CD4-positive, alpha-beta T cell treated with Interleukin-1 beta for 1 hour (primary cell): ENCODE data around the gene ANAPC10.
A peak's percentile ranks its signal among the peaks of the same experiment; 100 is the strongest.
"Not testable (repeated sequence)": the region's sequence is repeated elsewhere in the genome, so short reads cannot be mapped to it uniquely, and the experiment has no call there.

Experiments
- DNase-seq, 2 donors: peaks; one replicate each; pipeline ENCODE4 v3.0.0-alpha.2; 2020 to 2022

The ANAPC10 gene

GRCh38 chr4:145097821-145098674 is at the start of gene ANAPC10, which contains the start of gene ABCE1:
Gene ANAPC10, minus strand, starts transcription at chr4:145098196. Its CDS starts 2,097 bp downstream, at chr4:145096099.
Gene ABCE1, plus strand, starts transcription at chr4:145098311. Its CDS starts 6,102 bp downstream, at chr4:145104413.
- DNase-seq: peak; percentile 95

- DNase-seq: not testable (repeated sequence)
Measured at GRCh38 chr4:145136219-145136618, 38.2 kb upstream of the ANAPC10 start.

- DNase-seq: no peak
Measured at GRCh38 chr4:145132511-145133098, 34.6 kb upstream of the ANAPC10 start.

GRCh38 chr4:145131848-145132247 is 33.9 kb upstream of the ANAPC10 start:
- DNase-seq: no peak

- no peak for DNase-seq
Measured at GRCh38 chr4:145130788-145131399, 32.9 kb upstream of the ANAPC10 start.

GRCh38 chr4:145130130-145130529 is 32.1 kb upstream of the ANAPC10 start:
- DNase-seq: no peak

GRCh38 chr4:145125396-145125795 is 27.4 kb upstream of the ANAPC10 start:
- no peak for DNase-seq

- no peak for DNase-seq
Measured at GRCh38 chr4:145108128-145108527, 10.1 kb upstream of the ANAPC10 start.

GRCh38 chr4:145107126-145107525 is 9.1 kb upstream of the ANAPC10 start:
- DNase-seq: no peak

GRCh38 chr4:145103496-145103895 is 5.5 kb upstream of the ANAPC10 start:
- no peak for DNase-seq

- DNase-seq: no peak
Measured at GRCh38 chr4:145102619-145103018, 4.6 kb upstream of the ANAPC10 start.

- DNase-seq: no peak
Measured at GRCh38 chr4:145101091-145101490, 3.1 kb upstream of the ANAPC10 start.

GRCh38 chr4:145099653-145100052 is 1.7 kb upstream of the ANAPC10 start:
- no peak for DNase-seq

- DNase-seq: peak; percentile 45 to 55
Measured at GRCh38 chr4:145098675-145099037, 660 bp upstream of the ANAPC10 start.

GRCh38 chr4:145097331-145097820 is 620 bp downstream of the ANAPC10 start:
- DNase-seq: no peak

GRCh38 chr4:145093638-145094037 is 4.4 kb downstream of the ANAPC10 start:
- DNase-seq: no peak

GRCh38 chr4:145090380-145090779 is 7.6 kb downstream of the ANAPC10 start:
- DNase-seq: no peak

- DNase-seq: no peak
Measured at GRCh38 chr4:145083891-145084605, 13.9 kb downstream of the ANAPC10 start.

GRCh38 chr4:145081756-145082155 is 16.2 kb downstream of the ANAPC10 start:
- no peak for DNase-seq

GRCh38 chr4:145076469-145076855 is 21.5 kb downstream of the ANAPC10 start:
- DNase-seq: no peak

GRCh38 chr4:145075742-145076468 is 22.1 kb downstream of the ANAPC10 start:
- DNase-seq: no peak

- DNase-seq: no peak
Measured at GRCh38 chr4:145071560-145071959, 26.4 kb downstream of the ANAPC10 start.
